Ureter (tissue), 1 donor: Measurements from ENCODE around the gene PSG5. TPM values are rescaled to one million over a fixed set of nuclear protein-coding genes. Genes with fewer than 3 reads are reported as not detected.
"Not testable (repeated sequence)": the region's sequence is repeated elsewhere in the genome, so short reads cannot be mapped to it uniquely, and the experiment has no call there.

Source experiments
- DNase-seq: peaks from one replicate; pipeline ENCODE4 v3.0.0-alpha.2; 2020; ENCODE audit warnings: low spot score
- total RNA-seq: library from RNA; stranded (reverse); gene quantifications from one replicate; pipeline ENCODE4 v1.2.4, GENCODE V29; 2023
- donor health status: DM: yes; HTN: yes; CAD: no.

PSG5 gene
- total RNA-seq, result not detected

DNA sequence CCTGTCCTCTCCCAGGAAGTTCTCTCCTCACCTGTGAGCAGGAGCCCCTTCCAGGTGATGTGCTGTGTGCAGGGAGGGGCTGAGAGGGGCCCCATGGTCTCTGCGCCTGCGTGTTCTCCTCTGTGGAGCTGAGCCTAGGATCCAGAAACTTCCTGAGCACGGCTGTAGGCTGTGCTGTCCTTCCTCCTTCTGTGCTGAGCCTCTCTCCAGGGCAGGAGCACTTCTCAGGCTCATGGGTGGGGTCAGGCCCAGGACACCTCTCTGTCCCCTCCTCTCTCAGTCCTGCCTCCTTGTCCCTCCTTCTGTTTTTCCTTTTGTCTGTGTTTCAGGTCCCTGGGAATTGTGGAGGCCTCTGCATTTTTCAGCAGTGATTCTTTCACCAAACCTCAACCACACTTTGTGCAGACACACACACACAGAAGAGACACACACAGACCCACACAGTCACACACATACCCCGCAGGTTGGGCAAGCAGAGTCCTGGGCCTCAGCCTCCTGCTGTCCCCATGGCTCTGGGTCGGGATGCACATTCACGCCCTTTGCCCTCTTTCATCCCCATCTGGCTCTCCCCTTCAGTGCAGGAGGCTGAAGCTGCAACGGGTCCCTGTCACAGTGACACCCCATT is at the start of gene PSG5:
PSG5 (minus strand) TSS at position 226 of the 625 bp plus-strand sequence; CDS start at position 95, 131 bp downstream.
- DNase-seq, result not testable (repeated sequence)

DNA sequence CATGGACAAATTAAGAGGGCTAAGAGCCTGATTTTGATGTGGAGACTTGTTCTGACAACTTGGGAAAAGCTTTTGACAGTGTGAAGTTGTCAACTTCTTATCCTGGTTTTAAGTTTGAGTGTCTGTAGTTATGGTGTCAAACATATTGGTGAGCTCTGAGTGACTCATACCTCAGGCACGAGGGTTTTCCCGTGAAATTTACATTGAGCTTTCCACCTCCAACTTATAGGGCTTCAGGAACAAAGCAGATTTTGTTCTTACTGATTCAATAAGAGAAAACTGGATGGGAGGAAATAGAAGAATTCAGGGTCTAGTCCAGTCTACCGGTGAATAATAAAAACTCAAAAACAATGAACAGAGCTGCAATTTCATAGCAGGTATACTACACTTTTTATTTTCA is 49.4 kb upstream of the PSG5 start:
- not testable (repeated sequence) for DNase-seq

DNA sequence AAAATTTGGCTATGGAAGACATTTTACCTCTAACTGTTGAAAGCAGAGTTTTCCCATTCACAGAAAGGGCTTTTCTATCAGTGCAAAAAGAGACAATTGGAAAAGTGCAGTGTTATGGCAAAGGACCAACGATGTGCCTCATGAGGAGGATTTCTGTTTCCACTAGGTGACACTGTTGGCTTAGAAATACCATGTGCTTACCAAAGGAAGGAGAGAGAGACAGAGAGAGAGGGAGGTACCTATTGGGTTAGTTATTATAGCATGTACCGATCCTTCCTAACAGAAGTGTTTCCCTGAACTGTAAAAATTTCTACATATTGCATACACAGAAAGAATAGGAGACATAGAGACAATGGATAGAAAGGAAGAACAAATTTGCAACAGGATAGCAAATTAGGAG is 43.0 kb upstream of the PSG5 start:
- no peak for DNase-seq

DNA sequence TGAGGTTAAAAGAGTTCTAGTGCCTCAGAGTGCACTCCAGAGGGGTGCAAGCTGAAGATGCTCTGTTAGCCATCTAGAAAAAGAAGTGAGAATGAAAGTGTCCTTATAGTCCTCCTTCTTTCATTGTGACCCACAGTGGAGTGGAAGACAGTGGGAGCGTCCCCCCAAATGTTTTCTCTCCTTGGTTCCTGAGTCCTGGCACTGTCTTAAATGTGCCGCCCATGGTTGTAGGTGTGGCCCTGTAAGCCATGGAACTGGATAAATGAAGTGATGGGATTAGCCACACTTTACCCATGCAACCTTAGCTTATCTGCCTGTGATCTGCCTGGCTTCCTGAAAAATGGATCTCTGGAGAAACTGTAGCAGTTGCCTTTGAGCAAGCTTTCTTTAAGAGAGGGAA is 42.4 kb upstream of the PSG5 start:
- DNase-seq, result not testable (repeated sequence)

GRCh38 chr19:43226986-43227385 is 40.6 kb upstream of the PSG5 start:
- DNase-seq, result not testable (repeated sequence)

GRCh38 chr19:43224855-43225253 is 38.5 kb upstream of the PSG5 start:
- no peak for DNase-seq

DNA sequence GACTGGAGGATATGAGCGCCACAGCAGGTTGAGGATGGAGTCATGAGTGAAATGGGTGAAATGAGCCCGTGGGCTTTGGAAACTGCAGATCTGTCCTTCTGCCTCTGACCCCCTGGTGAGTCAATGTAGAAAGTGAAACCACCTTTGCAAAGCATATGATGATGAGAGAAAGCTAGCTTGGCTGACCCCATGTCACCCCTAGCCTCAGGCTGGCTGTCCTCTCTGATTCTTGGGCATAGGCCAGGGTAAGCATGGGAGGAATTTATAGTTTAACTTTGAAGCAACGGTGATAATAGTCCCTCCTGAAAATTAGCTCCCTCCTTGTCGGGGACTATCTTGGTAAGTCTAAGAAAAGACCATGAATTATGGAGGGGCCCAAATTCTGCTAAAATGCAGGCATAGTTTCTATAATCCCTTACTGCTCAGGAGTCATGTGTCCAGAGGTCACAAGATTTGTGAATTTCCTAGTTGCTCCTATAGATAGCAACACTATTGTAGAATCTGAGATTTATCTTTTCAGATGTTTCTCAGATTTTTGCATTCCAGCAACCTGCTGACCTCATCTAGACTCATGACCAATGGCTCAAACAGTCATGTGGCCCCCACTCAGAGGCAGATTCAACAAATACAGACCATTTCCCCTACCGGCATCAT is 38.0 kb upstream of the PSG5 start:
- DNase-seq, result not testable (repeated sequence)

GRCh38 chr19:43221891-43222290 is 35.6 kb upstream of the PSG5 start:
- not testable (repeated sequence) for DNase-seq

DNA sequence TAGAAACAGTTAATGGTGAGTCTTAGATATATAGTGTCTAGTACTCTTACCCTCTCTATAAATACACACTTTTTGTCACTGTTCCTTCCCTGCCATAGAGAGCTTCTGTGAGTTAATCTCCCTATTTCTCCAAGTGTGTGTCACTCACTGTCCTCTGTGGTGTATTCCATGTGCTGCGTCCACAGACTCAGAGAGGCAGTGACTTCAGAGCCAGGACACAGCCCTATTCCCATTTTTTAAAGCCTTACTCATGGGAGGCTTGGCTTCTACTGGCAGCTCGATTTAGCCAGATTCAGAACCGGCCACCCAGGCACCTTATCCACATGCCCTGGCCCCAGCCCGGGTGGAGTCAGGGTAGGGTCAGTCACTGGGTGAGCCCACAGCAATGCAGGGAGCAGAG is 32.8 kb upstream of the PSG5 start:
- DNase-seq, result not testable (repeated sequence)

GRCh38 chr19:43215881-43216280 is 29.5 kb upstream of the PSG5 start:
- not testable (repeated sequence) for DNase-seq

DNA sequence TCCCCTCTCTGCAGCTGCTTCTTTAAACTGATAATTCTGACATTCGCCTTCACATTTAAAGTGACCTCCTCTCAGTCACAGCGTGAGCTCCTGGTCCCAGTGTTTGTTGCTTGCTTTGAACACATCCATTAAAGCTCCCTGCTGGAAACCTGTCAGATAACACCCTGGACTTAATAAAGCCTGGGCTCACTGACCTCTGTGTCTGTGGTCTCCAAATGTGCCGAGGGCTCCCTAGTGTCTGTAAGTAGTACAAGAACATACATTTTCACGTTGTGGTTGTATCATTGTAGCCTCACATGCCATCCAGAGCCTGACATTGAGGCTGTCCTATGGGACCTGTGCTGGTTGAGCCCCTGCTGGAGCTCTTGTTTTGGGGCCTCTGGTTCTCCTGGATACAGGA is 21.7 kb upstream of the PSG5 start:
- no peak for DNase-seq

GRCh38 chr19:43207174-43207573 is 20.8 kb upstream of the PSG5 start:
- not testable (repeated sequence) for DNase-seq

- DNase-seq, result not testable (repeated sequence)
Observed at GRCh38 chr19:43205471-43206105, 19.3 kb upstream of the PSG5 start, which contains the start of gene PSG4. PSG4 (minus strand) TSS chr19:43205638; CDS start chr19:43205536, 102 bp downstream.

DNA sequence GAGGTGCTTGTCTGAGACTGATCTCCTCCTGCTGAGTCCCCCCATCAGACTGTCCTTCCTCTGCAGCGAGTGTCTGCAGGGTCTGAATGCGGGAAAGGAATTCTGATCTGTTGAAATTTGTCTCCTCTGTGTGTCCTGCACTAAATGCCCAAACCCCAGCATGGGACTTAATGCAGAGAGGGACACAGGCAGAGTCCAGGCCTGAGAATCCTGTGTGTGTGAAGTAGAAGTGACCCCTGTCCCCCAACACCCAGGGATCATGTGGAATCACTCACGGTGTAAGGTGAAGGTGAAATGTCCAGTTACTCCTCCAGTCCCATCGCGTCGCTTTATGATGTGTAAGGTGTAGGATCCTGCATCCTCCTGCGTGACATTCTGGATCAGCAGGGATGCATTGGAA is 17.3 kb upstream of the PSG5 start:
- not testable (repeated sequence) for DNase-seq

GRCh38 chr19:43201891-43202290 is 15.6 kb upstream of the PSG5 start:
- DNase-seq, result not testable (repeated sequence)

- not testable (repeated sequence) for DNase-seq
Observed at GRCh38 chr19:43201337-43201801, 15.0 kb upstream of the PSG5 start.

GRCh38 chr19:43198686-43199419 is 12.5 kb upstream of the PSG5 start:
- not testable (repeated sequence) for DNase-seq

GRCh38 chr19:43197666-43198397 is 11.5 kb upstream of the PSG5 start:
- not testable (repeated sequence) for DNase-seq

DNA sequence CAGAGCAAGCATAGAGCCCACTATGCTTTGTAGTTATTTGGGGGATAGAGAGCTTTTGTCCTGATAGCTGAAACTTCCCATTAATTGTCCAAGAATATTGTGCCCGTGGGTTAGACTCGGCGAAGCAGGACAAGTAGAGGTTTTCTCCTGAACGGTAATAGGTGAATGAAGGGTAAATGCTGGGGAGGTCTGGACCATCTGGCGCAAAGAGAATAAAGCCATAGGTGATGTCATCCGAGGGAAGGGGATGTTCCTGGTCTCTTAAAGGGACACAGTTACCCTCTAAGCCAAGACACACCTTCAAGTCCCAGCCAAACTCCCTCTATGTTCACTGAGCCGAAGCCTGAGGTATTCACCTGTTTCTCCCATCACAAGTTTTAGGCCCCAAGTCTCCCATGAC is 8.1 kb upstream of the PSG5 start:
- not testable (repeated sequence) for DNase-seq

DNA sequence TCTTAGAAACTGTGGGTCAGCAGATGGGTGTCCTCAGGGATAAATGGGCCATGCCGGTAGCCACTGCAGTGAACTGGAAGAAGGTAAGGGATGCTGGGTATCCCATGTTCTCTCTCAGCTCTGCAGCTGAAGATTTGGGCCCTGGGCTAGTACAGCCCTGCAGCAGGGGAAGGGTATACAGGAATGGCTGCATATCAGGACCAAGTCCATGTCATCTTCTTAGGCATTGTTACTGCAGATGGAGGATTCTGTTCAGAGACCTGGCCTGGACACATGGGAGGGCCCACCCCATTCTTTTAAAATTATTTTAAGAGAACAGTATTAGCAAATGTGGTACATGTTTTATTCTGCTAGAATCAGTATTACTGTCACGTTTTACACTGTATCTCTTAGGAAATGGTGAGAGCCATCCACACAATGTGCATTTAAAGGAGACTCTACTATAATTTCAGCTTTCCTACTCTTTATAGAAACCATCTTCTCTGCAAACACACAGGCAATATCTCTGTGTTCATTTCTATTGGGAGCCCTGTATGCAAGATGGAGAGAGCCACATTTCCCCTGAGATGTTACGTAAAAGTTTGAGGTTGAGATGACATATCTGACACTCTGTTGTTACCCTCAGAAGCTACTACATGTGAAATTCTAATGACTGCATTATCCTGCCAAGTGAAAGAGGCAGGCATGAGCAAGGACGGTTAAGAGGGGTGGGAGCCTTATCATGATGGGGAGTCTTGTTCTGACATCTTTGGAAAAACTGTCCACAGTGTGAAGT is 6.2 kb upstream of the PSG5 start:
- not testable (repeated sequence) for DNase-seq
